Measurements from ENCODE around the gene EN1. TPM values are rescaled to one million over a fixed set of nuclear protein-coding genes. Genes with fewer than 3 reads are reported as not detected.

EN1 gene
- total and polyA plus RNA-seq, 2 experiments from 2014 or later, result not detected

GRCh38 chr2:118851650-118852049, 4.2 kb upstream of the EN1 start:
- Histone ChIP-seq H3K4me3 (no peak overlapping the region), H3K9me3 (ENCODE audit: low read depth) (no peaks in the 10 kb centered on the region), H3K4me1 (ENCODE audit: low read depth) (peaks cover 15% of the 10 kb centered on the region), H3K27ac (no peak overlapping the region), H3K27me3 (peaks cover 100% of the 10 kb centered on the region), H3K36me3 (no peaks in the 10 kb centered on the region)
- no peak for TF ChIP-seq CTCF (IDR thresholded peaks at IDR 0.05; ENCODE audit: low read depth, low read length)
- no peak for DNase-seq (ENCODE audit: low read depth in 1 of 2, low spot score in 1 of 2)

GRCh38 chr2:118850901-118851415, 3.5 kb upstream of the EN1 start:
- Histone ChIP-seq H3K36me3 (no peaks in the 10 kb centered on the region), H3K4me3 (no peak overlapping the region), H3K9me3 (ENCODE audit: low read depth) (no peaks in the 10 kb centered on the region), H3K4me1 (ENCODE audit: low read depth) (peaks cover 15% of the 10 kb centered on the region), H3K27ac (no peak overlapping the region), H3K27me3 (peaks cover 100% of the 10 kb centered on the region)
- TF ChIP-seq CTCF (IDR thresholded peaks at IDR 0.05; ENCODE audit: low read depth, low read length), result no peak
- DNase-seq (ENCODE audit: low read depth in 1 of 2, low spot score in 1 of 2), result no peak

- H3K4me3 ChIP-seq, result peak overlapping the region; percentile 1
- TF ChIP-seq CTCF (IDR thresholded peaks at IDR 0.05; ENCODE audit: low read depth, low read length), result no peak
- peaks cover 100% of the 10 kb centered on the region for H3K27me3 ChIP-seq
- no peak for DNase-seq (ENCODE audit: low read depth in 1 of 2, low spot score in 1 of 2)
- no peak overlapping the region for H3K27ac ChIP-seq
- H3K4me1 ChIP-seq (ENCODE audit: low read depth), result peaks cover 15% of the 10 kb centered on the region
- no peaks in the 10 kb centered on the region for H3K36me3 ChIP-seq
- no peaks in the 10 kb centered on the region for H3K9me3 ChIP-seq (ENCODE audit: low read depth)
Measured at GRCh38 chr2:118850168-118850900, 2.9 kb upstream of the EN1 start.

GRCh38 chr2:118849226-118850167, 2.0 kb upstream of the EN1 start:
- H3K27ac ChIP-seq, result no peak overlapping the region
- no peak for DNase-seq (ENCODE audit: low read depth in 1 of 2, low spot score in 1 of 2)
- no peaks in the 10 kb centered on the region for H3K36me3 ChIP-seq
- peaks cover 15% of the 10 kb centered on the region for H3K4me1 ChIP-seq (ENCODE audit: low read depth)
- no peaks in the 10 kb centered on the region for H3K9me3 ChIP-seq (ENCODE audit: low read depth)
- peak overlapping the region; percentile 1 for H3K4me3 ChIP-seq
- peaks cover 100% of the 10 kb centered on the region for H3K27me3 ChIP-seq
- TF ChIP-seq CTCF (IDR thresholded peaks at IDR 0.05; ENCODE audit: low read depth, low read length), result no peak

- DNase-seq (ENCODE audit: low read depth in 1 of 2, low spot score in 1 of 2), result no peak
- no peak for TF ChIP-seq CTCF (IDR thresholded peaks at IDR 0.05; ENCODE audit: low read depth, low read length)
- H3K27ac ChIP-seq, result no peak overlapping the region
- no peaks in the 10 kb centered on the region for H3K9me3 ChIP-seq (ENCODE audit: low read depth)
- peak overlapping the region; percentile 27 for H3K4me3 ChIP-seq
- H3K27me3 ChIP-seq, result peaks cover 100% of the 10 kb centered on the region
- peaks cover 11% of the 10 kb centered on the region for H3K4me1 ChIP-seq (ENCODE audit: low read depth)
- no peaks in the 10 kb centered on the region for H3K36me3 ChIP-seq
Measured at GRCh38 chr2:118848381-118849225, 1.2 kb upstream of the EN1 start.
